Stimulated activated CD4-positive, alpha-beta T cell treated with anti-CD3 and anti-CD28 coated beads, Interleukin-1b, Interleukin-23, amount 100 ng/mL, for 24 hours (primary cell): Measurements from ENCODE around the gene MYPN.
"Not testable (repeated sequence)": the region's sequence is repeated elsewhere in the genome, so short reads cannot be mapped to it uniquely, and the experiment has no call there.

Source experiments
- DNase-seq, 4 experiments: peaks; one replicate each; pipeline ENCODE4 v3.0.0-alpha.2; 2020; ENCODE audit warnings: low read depth in 4 of 4, low spot score in 1 of 4

Gene MYPN, protein sequence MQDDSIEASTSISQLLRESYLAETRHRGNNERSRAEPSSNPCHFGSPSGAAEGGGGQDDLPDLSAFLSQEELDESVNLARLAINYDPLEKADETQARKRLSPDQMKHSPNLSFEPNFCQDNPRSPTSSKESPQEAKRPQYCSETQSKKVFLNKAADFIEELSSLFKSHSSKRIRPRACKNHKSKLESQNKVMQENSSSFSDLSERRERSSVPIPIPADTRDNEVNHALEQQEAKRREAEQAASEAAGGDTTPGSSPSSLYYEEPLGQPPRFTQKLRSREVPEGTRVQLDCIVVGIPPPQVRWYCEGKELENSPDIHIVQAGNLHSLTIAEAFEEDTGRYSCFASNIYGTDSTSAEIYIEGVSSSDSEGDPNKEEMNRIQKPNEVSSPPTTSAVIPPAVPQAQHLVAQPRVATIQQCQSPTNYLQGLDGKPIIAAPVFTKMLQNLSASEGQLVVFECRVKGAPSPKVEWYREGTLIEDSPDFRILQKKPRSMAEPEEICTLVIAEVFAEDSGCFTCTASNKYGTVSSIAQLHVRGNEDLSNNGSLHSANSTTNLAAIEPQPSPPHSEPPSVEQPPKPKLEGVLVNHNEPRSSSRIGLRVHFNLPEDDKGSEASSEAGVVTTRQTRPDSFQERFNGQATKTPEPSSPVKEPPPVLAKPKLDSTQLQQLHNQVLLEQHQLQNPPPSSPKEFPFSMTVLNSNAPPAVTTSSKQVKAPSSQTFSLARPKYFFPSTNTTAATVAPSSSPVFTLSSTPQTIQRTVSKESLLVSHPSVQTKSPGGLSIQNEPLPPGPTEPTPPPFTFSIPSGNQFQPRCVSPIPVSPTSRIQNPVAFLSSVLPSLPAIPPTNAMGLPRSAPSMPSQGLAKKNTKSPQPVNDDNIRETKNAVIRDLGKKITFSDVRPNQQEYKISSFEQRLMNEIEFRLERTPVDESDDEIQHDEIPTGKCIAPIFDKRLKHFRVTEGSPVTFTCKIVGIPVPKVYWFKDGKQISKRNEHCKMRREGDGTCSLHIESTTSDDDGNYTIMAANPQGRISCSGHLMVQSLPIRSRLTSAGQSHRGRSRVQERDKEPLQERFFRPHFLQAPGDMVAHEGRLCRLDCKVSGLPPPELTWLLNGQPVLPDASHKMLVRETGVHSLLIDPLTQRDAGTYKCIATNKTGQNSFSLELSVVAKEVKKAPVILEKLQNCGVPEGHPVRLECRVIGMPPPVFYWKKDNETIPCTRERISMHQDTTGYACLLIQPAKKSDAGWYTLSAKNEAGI (N-terminal part only)

DNA sequence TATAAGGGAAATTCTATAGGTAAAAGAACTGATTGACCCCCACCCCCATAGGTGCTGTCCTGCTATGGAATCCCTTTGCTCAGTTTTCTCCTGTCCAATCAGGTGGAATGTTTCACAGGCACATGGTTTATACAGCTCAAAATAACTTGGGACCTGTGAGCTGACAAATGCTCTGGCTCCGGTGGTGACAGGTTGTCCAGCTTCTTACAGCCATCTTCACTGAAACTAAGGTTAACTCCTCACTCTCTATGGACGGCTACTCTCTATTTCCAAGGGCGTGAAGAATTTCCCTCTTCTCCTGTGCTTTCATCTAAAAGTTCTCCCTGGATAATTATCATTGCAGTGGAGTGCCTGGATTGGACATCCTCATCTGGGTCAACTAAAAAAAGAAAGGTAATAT lies at the start of gene MYPN:
MYPN (plus strand) TSS at position 158 of the 400 bp plus-strand sequence. CDS start 11,951 bp downstream, outside the sequence.
- DNase-seq, result no peak

DNA sequence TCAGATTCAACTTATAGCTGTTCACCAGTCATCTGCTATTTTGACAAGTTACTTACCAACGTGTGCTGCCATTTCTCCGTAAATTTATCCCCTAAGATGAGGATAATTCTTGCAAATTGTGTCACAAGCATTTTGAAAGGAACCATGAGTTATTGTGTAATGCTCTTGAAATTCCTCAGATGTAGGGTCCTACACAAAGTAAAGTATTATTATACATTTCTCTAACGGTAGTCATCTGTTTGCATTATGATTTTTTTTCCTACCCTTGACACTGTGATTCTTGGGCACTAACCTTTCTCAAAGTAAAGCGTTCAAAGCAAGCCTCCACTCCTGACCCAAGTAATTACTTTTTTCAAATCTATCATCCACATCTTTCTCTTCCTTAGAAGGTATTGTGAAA lies 42.3 kb upstream of the MYPN start:
- DNase-seq, result no peak

DNA sequence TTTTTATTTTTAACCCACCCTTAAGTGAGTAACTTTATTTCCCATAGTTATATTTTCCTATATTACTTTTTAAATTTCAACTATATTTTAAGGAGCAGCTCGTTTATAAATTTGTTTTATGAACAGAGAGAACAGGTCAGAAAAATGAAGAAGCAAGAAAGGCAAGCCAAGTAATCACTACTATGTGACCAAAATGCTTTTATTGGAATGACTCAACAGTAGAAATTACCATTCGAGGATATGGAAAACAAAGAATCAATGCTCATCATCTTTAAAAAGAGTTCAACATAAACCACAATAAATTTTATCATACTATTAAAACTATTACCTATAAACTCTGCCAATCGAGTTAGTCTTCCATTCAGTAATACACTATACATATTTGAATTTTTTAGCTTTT lies 41.8 kb upstream of the MYPN start:
- no peak for DNase-seq

DNA sequence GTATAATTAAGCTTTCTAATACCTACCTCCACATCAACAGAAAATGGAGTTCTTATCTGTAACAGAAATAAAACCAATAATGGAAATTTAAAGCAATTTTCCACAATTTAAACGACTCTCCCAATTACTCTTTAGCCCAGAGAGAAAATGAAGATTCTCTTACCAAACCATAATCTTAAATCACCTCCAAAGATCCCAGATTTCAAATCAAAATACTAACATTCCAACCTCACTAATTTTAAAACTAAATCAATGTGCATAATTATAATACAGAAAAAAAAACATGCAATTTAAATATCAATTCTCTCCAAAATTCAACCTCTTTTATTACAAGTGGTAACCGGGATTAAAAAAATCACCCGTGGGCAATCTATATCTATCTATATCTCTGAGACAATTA lies 35.7 kb upstream of the MYPN start:
- no peak for DNase-seq

DNA sequence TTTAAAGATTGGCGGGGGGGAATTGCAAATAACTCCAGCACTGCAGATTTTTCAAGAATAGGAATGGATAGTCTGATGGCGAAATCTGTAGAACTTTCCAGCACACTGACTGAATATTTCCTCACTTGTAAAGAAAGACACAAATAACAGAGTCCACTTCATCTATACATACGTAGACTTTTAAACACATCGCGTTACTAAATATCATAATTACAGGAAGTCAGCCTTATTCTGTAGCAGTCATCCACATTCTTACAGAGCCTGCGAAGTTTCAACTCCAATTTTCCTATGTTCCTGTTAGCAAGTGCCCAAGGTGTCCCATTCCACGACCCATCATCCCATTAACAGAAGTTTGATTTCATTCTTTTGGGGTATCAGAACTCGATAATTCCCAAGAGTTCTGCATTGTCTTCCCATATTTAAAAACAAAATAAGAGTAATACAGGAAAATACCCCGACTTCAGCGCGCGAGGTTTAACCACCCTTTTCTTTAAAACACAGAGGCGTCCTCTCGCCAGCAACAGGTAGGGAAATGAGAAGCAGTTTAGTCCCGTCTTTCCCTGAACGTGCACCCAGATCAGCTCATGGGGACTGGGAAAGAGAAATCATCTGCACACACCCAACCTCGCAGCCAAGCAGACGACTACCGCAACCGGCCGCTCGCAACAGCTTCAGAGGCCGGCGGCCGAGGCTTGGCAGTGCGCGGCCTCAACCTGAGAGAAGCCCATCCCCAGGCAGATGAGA lies 35.1 kb upstream of the MYPN start:
- DNase-seq, result no peak

DNA sequence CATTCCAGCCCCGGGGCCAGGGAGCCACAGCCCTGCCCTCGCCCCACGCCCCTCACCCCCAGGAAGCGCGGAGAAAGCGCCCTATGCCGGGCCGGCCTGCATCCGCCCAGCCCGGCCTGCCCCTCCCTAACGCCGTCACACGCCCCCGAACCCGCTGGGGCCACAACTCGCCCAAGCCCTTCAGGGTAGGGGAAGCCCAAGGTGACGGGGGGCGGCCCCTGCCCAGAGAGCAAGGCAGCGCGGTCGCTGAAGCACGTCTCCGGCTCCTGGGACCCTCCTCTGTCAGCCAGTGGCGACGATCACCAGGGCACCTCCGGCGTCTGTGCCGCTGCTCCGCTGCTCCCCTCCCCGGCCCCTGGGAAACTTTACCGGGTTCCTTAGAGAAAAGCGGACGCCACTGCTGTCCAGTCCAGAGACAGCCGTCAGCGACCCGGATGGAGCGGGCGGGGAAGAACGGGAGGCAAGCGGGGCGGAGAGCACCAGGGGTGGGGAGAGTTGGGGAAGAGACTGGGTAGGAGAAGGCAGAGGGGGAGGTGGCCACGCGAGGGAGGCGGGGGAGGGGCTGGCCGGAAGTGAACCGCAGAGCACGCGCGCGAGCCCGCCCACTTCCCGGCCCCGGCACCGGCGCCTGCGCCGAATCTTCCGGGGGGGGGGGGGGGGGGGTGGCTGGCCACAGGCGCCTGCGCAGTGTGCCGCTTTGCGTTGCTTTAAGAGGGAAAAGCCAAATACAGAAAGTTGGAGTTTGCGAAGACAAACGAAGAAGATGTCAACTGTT lies 34.3 kb upstream of the MYPN start, which contains the start of gene HERC4:
HERC4 (minus strand) TSS at position 509 of the 775 bp plus-strand sequence. CDS start 2,175 bp downstream, outside the sequence.
- DNase-seq, result peak; percentile 76 to 88 (median 86)

DNA sequence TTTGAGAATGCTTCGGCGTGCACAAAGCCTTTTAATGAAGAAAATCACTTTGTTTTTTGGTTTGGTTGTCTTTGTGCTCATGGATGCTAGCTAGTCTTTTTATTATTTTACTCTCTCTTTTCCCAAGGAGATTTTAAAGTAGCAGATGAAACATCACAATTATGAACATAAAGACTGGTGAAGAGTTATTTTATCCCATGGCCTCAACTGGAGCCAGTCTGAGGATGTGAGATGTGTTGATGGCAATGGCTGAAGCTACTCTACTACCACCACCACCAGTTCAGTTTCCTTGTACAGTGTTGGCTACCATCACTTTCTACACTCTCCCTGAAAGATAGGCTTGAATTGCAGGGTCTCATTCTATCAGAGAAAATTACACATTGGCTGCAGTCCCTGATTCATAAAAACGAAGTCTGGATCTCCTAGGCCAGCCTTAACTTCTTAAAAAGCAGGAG lies 33.7 kb upstream of the MYPN start:
- no peak for DNase-seq

DNA sequence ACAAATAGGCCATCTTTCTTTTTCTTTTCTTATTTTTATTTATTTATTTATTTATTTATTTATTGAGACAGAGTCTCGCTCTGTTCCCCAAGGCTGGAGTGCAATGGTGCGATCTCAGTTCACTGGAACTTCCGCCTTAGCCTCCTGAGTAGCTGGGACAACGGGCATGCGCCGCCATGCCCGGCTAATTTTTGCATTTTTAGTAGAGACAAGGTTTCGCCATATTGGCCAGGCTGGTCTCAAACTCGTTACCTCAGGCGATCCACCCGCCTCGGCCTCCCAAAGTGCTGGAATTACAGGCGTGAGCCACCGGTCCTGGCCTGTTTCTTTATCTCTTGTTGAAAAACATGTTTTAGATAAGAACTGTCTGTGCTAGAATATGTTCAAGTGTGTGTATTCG lies 33.2 kb upstream of the MYPN start:
- not testable (repeated sequence) for DNase-seq

DNA sequence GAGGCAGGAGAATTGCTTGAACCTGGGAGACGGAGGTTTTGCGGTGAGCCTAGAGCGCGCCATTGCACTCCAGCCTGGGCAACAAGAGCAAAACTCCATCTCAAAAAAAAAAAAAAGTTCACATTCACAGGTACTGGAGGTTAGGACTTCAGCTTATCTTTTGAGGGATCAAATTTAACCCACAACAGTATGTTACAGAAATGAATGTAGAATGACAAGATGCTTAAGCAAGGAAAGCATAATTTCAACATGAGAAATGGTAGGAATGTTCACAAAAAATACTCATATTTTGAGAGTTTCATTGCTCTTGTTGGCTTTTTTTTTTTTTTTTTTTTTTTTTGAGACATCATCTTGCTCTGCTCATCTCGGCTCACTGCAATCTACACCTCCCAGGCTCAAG lies 32.3 kb upstream of the MYPN start:
- no peak for DNase-seq

DNA sequence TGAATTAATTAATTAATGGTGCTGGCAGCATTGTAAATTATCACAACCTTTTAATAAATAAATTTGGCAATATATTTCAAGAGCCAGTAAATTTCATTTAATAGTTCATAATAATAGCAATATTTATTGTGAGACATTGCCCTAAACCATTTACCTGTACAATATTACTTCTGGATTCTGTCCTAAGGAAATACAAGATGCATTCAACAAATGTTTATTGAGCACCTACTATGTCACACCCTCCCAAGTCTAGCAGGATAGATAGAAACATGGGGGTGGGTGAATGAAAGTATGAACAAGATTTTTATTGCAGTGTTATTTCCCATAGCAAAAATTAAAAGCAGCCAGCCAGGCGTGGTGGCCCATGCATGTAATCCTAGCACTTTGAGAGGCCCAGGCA lies 29.9 kb upstream of the MYPN start:
- no peak for DNase-seq

DNA sequence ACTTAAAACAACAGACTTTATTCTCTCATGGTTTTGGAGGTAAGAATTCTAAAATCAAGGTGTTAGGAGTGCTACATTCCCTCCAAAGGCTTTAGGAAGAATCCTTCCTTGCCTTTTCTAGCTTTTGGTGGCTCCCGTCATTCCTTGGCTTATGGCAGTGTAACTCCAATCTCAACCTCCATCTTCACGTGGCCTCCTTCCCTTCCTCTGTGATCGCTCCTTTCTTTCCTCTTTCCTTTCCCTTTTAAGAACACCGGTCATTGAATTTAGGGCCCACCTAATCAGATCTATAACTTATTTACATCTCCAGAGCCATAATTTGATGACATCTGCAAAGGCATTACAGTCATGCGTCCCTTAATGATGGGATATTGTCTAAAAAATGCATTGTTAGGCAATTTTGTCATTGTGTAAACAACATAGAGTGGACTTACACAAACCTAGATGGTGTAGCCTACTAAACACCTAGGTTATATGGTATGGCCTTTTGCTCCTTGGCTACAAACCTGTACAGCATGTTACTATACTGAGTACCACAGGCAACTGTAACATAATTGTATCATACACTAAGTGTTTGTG lies 28.3 kb upstream of the MYPN start:
- DNase-seq, result no peak

DNA sequence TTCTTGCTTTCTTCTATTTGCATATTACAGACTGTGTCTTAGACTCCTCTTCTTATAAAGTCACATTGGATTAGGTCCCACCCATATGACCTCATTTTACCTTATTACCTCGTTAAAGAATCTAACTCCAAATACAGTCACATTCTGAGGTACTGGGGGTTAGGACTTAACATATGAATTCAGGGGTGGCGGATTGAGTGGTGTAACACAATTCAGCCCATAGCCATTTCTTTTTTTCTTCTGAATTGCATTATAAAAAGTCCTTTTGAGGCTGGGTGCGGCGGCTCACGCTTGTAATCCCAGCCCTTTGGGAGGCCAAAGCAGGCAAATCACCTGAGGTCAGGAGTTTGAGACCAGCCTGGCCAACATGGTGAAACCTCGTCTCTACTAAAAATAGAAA lies 27.4 kb upstream of the MYPN start:
- no peak for DNase-seq

DNA sequence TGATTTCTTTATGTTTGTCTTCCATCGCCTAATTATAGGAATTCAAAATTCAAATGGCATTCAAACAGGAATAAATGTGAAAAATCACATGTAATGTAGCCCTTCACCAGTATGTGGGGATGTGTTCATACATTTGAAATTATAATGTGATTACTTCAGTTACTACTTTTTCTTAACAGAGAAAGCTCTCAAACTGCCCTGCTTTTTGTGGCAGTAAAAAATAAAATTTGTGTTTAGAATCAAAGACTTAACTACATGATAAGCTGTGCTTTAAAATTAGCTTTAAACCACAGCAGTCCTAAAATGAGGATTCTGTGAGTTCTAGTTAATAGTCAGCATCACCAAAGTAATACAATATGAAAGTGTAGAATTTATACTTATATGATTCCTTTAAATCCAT lies 26.4 kb upstream of the MYPN start:
- no peak for DNase-seq

DNA sequence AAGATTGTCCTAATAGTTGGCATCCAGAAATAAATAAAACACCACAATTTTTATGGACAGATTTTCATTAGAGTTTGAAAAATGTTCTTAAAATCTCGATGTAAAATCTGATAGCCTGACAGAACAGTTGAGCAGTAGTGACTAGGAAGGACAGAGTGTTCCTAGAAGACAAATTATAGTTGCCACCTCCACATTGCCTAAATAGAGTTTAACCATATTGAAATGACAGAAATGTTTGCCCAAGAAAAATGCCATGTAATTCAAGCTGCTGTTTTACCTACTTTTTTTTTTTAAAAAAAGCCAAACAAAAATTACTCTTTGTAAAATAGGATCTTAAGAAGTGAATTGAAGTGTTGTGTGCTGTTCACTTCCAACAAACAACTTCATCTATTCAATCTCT lies 25.3 kb upstream of the MYPN start:
- DNase-seq, result no peak

DNA sequence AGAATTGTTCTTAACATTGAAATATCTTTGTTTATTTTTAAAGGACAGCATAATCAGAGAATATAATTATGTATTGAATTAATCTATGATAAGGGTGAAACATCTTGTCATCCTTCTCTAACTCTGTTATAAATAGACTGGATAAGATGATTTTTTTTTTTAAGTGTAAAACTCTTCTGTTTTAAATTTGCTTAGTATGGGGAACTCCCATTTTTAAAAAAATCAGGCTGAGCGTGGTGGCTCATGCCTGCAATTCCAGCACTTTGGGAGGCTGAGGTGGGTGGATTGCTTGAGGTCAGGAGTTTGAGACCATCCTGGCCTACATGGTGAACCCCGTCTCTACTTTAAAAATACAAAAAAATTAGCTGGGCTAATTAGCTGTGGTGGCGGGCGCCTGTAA lies 24.8 kb upstream of the MYPN start:
- DNase-seq, result no peak

DNA sequence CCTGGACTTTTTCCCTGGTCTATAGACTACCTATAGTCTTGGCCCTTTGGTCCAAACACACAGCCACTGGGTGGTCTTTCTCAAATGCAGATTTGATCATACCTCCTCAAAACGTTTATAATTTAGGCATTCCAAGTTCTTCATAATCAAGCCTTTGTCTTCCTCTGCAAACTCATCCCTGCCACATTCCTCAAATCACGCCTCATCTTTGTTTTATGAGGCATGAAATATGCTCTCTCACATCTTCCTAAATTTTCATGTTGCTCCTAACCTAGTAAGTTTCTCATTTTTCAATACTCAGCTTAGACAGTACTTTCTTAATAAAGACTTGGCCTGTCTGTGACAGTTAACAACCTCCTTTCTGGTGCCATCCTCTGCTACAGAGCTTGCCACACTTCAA lies 23.3 kb upstream of the MYPN start:
- DNase-seq, result no peak

DNA sequence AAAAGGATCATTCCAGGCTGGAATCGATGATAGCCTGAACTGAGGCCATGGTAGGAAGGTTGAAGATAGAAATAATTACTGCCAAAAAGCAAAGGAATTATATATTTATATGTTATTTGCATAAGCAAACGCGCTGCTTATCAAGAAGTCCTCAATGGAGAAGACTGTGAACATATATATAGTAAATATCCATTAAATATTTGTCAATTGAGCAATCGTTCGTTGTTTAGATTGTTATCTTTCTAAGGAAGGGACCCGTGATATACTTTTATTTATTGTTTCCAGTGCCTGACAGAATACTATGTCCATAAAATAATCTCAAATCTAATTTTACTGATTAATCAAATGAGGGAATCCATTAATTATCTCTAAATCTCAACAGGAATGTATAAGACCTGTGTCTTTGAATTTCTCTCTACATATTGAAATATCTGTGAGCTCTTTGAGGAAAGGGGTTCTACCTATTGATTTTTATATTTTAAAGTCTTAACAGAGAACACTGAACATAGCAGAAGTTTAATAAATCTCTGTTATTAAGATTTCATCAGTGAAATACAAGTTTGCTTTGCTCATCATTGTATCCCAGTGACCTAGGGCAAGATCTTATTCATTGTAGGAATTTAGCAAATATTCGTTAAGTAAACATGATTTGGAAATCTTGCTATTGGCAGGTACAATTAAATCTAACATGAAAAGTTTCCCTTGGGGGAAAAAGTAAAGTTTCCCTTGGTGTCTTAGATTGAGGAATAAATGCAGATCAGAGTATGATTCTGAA lies 22.2 kb upstream of the MYPN start:
- DNase-seq, result no peak

DNA sequence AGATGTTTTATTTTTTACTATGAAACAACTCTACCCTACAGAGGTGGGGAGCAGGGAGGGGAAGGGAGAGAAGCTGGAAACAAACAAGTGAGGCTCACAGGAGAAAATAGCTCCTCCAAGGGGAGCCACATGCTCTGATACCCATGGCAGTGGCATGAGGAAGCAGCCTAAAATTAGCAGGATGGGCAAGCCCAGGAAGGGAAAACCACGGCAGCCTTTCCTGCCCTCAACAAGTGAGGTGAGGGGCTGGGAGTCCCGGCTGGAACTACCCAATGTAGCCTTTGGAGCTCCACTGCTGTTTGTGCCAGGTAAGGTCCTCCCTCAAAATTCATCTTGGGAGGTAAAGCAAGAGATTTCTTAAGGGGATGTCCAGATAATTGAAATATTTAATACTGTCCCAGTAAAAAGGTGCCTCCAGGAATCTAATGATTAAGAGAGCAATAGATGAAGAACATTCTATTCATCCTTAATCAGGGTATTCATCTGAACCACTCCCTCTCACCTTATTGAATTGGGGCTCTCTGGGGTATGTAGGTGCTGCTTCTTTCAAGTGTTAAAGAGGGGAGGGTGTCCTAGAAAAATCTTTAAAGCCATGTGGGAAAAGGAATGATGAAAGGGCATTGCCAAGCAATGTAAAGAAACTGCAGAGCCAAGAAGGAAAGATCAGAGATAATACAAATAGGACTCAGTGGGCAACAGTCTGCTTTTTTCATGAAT lies 21.4 kb upstream of the MYPN start:
- DNase-seq, result no peak
